HG03521 (cell line): Measurements from ENCODE around the gene KRT37.
"Not testable (repeated sequence)": the region's sequence is repeated elsewhere in the genome, so short reads cannot be mapped to it uniquely, and the experiment has no call there.

Experiments
- ATAC-seq: cut with Tn5 transposase; IDR thresholded peaks from one replicate; pipeline ENCODE4 v1.9.1; 2021; ENCODE audit warnings: mild to moderate bottlenecking, moderate library complexity; ENCODE audit not compliant: unreplicated experiment

KRT37 gene

GRCh38 chr17:41407226-41407625 lies 17.2 kb downstream of the KRT37 start:
- no peak for ATAC-seq

DNA sequence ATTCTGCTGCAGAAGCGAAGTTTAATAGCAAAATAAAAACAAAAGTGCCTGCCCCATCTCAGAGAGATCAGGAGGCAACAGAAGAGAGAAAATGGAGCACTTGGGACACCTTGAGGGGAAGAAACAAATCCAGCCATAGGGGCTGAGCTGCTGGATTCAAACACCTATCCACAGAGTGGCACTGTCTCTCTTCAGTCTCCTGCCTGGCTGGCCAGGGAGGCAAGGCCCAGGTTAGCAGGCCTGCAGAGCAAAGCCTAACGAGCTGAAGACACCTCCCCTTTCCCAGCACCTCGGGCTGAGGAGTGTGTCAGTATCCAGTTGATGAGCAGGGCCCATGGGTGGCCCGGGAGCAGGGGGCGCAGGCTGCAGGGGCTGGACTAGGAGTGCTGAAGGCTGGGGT lies 18.2 kb downstream of the KRT37 start:
- ATAC-seq: no peak

- no peak for ATAC-seq
Measured at GRCh38 chr17:41404024-41404671, 20.2 kb downstream of the KRT37 start.

DNA sequence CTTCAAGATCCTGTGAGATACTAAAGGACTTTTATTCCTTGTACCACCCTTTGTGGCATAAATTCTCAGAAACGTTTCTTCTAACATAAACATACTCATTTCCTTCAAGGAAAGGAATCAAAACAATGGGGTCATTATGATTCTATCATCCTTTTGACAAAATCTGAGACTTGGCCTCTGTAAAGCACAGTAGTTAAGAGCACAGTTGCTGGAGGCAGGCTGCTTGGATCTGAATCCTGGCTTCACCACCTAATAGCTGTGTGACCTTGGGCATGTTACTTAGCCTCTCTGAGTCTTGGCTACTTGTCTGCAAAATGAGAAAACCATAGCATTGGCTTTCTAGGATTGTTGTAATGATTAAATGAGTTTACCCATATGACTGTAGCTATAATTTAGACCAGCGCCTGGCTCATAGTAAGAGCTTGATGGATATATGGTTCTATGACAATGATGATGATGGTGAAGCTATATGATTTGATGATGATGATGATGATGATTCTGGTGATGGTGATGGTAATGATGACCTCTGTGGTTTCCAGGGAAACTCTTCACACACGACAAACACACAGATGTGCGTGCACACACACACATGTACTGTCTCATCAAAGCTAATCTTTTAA lies 20.9 kb downstream of the KRT37 start:
- no peak for ATAC-seq

DNA sequence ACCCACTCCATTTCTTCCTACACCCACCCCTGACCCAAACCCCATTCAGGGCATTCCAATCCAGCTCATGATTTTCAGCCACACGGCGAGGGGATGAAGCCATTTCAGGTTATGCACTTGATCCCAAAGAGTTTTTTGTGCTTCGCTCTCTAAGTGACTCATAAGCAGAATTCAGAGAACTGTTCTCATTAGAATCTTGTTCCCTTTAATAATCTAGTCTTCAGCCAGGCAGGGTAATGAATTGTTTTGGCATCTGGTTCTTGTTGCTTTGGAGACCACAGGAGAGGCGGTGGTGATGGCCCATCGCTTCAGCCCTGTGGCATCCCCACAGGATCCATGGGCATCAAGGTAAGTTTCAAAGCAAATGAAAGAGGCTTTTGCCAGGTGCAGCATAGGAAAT lies 22.2 kb downstream of the KRT37 start:
- ATAC-seq: no peak

- ATAC-seq: no peak
Measured at GRCh38 chr17:41396996-41397660, 27.3 kb downstream of the KRT37 start, which contains the start of gene KRT31. Gene KRT31, minus strand, starts transcription at chr17:41397608. Its CDS starts 69 bp downstream, at chr17:41397539.

DNA sequence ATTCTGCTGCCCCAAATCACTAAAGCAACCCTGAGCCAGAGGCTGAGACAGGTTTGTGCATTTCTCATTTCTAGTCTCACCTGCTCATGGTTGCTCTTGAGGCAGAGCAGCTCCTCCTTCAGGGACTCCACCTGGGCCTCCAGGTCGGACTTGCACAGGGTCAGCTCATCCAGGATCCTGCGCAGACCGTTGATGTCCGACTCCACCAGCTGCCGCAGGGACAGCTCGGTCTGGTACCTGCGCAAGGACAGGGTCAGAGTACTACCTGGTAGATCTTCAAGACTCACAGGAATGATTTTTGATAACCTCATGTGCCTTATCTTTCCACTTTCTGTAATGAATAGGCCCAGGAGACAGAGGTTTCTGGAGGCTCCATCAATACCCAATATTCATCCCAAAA lies 28.0 kb downstream of the KRT37 start:
- ATAC-seq: no peak

DNA sequence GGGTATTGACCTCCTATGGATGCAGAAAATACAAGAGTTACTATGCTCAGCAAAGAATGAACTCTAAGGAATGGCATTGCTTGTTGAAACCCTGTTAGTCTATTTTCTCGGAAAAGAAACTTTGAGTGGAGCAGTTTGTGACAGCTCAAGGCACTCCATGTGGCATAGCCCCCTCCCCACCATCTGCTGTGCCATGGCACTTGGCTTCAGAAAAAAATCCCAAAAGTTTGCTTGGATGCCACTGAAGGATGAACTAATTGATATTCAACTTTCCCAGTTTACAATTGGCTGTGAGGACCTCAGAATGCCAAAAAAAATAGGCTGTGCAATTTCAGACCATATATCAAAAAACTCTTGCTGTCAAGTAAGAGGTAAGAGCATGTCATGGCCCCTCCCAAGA lies 28.8 kb downstream of the KRT37 start:
- ATAC-seq: no peak

GRCh38 chr17:41395044-41395443 lies 29.3 kb downstream of the KRT37 start:
- ATAC-seq: not testable (repeated sequence)

DNA sequence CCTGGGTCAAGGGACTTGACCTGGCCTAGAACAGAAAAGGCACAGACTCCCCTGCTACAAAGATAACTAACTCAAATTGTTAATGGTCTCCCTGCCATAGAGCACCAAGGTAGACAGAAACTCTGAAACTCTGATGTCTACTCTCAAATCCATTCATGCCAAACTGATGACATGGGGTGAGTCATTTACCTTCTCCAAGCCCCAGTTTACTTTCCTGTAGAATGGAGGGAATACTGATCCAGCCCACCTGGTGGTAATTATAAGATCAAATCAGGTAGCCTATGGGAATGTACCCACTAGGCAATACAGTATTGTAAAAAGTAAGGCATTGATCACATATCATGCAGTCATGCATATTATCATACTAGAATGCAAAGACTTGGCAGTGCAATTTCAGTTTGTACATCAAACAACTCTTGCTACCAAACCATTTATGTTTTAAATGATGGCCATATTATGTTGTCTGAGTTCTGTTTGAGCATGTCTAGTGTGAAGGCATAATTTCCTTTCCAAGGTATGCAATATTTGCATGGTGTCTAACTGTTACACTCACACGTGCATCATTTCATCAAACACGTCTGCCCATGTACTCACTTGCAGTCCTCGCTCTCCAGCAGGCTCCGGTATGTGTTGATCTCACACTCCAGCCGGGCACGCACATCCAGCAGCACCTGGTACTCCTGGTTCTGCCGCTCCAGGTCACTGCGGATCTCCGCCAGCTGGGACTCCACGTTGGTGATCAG lies 30.0 kb downstream of the KRT37 start:
- no peak for ATAC-seq

DNA sequence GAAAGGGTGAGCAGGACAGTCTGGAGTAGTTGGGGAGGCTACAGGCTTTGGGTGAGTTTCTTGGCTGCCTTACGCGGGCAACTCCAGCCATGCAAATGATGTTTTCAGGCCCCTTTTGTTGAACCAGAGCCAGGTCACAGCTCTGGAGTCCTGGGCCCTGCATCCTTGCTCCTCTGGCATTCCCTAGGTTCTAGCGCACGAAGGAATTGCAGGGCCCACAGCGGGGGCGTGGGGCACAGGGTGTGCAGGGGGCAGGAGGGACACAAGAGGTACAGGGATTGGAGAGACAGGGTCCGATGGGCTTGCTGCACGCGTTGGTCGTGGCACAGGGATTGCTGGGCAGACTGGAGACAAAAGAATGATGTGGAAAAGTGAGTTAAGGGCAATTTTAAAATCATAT lies 30.6 kb downstream of the KRT37 start:
- ATAC-seq: no peak

GRCh38 chr17:41393294-41393693 lies 31.1 kb downstream of the KRT37 start:
- no peak for ATAC-seq

- no peak for ATAC-seq
Measured at GRCh38 chr17:41392278-41392677, 32.1 kb downstream of the KRT37 start.

- ATAC-seq: no peak
Measured at GRCh38 chr17:41391535-41391934, 32.9 kb downstream of the KRT37 start.

GRCh38 chr17:41390411-41390938 lies 33.9 kb downstream of the KRT37 start:
- ATAC-seq: no peak

DNA sequence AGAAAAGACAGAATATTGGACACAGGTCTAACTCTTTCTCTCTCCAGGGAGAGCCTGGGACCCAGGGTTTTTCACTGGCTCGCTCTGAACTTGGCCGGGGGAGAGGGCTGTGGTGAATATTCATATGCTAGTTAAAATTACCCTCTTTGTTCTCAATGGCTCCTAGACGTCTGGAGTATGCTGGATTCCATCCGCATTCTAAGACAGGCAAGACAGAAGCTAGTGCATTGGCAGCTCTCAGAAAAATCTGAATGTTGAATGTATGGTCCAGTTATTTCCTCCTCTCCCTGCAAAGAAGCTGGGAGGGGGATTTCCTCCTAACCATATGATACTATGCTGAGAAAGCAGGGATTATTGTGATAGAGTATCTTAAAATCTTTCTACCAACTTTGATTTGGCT lies 36.7 kb downstream of the KRT37 start:
- no peak for ATAC-seq

GRCh38 chr17:41386227-41386626 lies 38.2 kb downstream of the KRT37 start:
- no peak for ATAC-seq

DNA sequence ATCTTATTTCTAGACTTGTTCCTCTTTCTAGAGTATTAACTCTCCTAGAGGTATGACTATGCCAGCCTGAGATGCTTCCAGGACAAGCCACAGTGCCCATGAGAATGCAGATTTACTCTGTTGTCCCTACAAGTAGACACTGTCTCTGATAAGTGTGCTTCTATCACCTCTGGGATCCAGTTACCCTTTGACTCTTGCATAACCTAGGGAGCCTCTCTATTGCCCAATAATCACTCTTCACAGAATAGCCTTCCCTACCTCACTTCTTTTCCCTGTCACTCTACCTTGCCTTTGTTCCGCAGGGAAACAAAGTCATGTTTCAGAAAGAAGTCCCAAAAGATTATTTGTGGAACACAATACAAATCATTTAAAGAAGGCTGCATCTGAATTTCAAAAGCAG lies 40.7 kb downstream of the KRT37 start:
- no peak for ATAC-seq

DNA sequence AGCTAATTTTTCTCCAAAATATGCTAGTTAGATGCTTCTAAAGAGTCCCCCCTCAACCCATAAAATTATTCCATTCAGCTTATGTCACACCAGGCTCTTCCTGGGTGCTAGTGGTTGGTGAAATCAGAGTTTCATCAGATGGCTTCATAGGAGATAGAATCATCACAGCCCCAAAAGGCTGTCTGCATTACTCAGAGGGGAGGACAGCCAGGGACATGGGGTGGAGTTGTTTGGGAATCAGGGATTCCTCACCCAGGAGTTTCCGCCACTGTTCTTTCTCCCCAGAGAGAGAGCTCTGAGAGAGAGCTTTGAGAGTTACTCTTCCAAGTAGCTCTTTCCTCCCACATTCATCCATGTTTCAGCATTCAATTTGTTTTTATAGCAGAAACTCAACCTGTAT lies 42.0 kb downstream of the KRT37 start:
- no peak for ATAC-seq

DNA sequence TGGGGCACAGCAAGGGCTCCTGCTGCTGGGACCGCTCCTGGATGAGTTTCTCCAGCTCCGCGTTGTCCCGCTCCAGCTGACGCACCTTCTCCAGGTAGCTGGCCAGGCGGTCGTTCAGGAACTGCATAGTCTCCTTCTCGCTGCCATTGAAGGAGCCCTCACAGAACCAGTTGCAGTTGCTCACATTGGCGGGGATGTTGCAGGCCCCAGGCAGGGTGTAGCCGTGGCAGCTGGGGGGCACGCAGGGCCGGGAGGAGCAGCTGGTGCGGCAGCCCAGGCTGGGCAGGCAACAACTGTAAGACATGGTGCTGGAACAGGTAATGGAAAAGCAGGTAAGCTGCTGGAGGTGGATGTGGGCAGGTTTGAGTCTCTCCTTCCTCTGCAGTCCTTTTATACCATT lies 42.4 kb downstream of the KRT37 start, which contains the start of gene KRT34:
KRT34 (minus strand) TSS at position 364 of the 400 bp plus-strand sequence; CDS start at position 304, 60 bp downstream.
- ATAC-seq: not testable (repeated sequence)

DNA sequence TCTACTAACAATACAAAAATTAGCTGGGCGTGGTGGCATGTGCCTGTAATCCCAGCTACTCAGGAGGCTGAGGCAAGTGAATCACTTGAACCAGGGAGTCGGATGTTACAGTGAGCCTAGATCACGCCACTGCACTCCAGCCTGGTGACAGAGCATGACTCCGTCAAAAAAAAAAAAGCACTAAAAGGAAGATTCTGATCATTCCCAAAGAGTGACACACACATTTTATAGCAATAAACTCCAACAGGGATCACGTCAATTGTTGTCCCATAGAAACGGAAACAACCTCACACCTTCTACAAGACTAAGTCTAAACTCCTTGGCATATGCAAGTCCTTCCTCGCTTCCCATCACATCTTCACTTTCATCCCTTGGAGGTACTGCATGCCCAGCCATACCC lies 44.3 kb downstream of the KRT37 start:
- not testable (repeated sequence) for ATAC-seq
